ENCODE data around the gene TARS3. TPM values are rescaled to one million over a fixed set of nuclear protein-coding genes. Genes with fewer than 3 reads are reported as not detected.
"Not testable (repeated sequence)": the region's sequence is repeated elsewhere in the genome, so short reads cannot be mapped to it uniquely, and the experiment has no call there.

Gene TARS3
- polyA plus RNA-seq (2013), result 19.2 TPM

GRCh38 chr15:101723874-101724674 is at the start of gene TARS3:
TSS of gene TARS3 (minus strand) at chr15:101724473. CDS start at chr15:101724387, 86 bp downstream.
- ChIA-PET CTCF (interaction anchor here (1.4 kb wide), 2 partner anchors 13 kb away, joined by 3 to 5 read pairs; no protein-coding TSS in a partner anchor), POLR2A (interaction anchor here (0.6 to 1.0 kb wide), 3 partner anchors 10 to 426 kb away, joined by 3 to 5 read pairs (median 4); no protein-coding TSS in a partner anchor)
- DNase-seq, result peak; percentile 92 to 96 (median 96)
- Histone ChIP-seq H3K9me3 (ENCODE audit: control extremely low read depth in 1 of 5, control insufficient read depth in 4 of 5, insufficient read depth in 2 of 5, low read depth in 1 of 5, low read length in 4 of 5) (peaks cover 0 to 14% (median 0%) of the 10 kb centered on the region in 5 experiments), H3K4me1 (ENCODE audit: control extremely low read depth in 1 of 4, control insufficient read depth in 4 of 4, insufficient read depth in 4 of 4, low read length in 3 of 4) (peaks cover 9 to 17% (median 12%) of the 10 kb centered on the region in 4 experiments), H3K36me3 (ENCODE audit: control insufficient read depth in 4 of 4, insufficient read depth in 4 of 4, low read length in 3 of 4) (peaks cover 10 to 22% (median 19%) of the 10 kb centered on the region in 4 experiments), H3K27me3 (replicated peaks in 2 of 5; ENCODE audit: control insufficient read depth in 4 of 5, insufficient read depth in 5 of 5, low read length in 4 of 5) (no peaks in the 10 kb centered on the region), H3K27ac (ENCODE audit: insufficient read depth in 1 of 2, low read depth in 1 of 2, low read length in 2 of 2, poor library complexity in 1 of 2, severe bottlenecking in 2 of 2) (peak within 1 kb of the TSS; percentile 10 to 73), H3K4me3 (ENCODE audit: control insufficient read depth in 1 of 7, extremely low read depth in 1 of 7, insufficient read depth in 4 of 7, low read depth in 2 of 7, low read length in 6 of 7) (peak within 1 kb of the TSS; percentile 68 to 88 (median 78))
- WGBS (ENCODE audit: insufficient coverage), result 0% methylated on average over 61 of the region's 93 CpGs

- no peak for DNase-seq
- H3K27me3 ChIP-seq (replicated peaks in 2 of 5; ENCODE audit: control insufficient read depth in 4 of 5, insufficient read depth in 5 of 5, low read length in 4 of 5), result no peaks in the 10 kb centered on the region
- CTCF ChIA-PET, result no interaction called here
- 87% methylated on average over 7 of the region's 7 CpGs for WGBS (ENCODE audit: insufficient coverage)
- peaks cover 0 to 7% (median 1%) of the 10 kb centered on the region in 4 experiments for H3K36me3 ChIP-seq (ENCODE audit: control insufficient read depth in 4 of 4, insufficient read depth in 4 of 4, low read length in 3 of 4)
- H3K4me3 ChIP-seq (ENCODE audit: control insufficient read depth in 1 of 7, extremely low read depth in 1 of 7, insufficient read depth in 4 of 7, low read depth in 2 of 7, low read length in 6 of 7), result no peak overlapping the region
- no peak overlapping the region for H3K27ac ChIP-seq (ENCODE audit: insufficient read depth in 1 of 2, low read depth in 1 of 2, low read length in 2 of 2, poor library complexity in 1 of 2, severe bottlenecking in 2 of 2)
- no peaks in the 10 kb centered on the region for H3K4me1 ChIP-seq (ENCODE audit: control extremely low read depth in 1 of 4, control insufficient read depth in 4 of 4, insufficient read depth in 4 of 4, low read length in 3 of 4)
- H3K9me3 ChIP-seq (ENCODE audit: control extremely low read depth in 1 of 5, control insufficient read depth in 4 of 5, insufficient read depth in 2 of 5, low read depth in 1 of 5, low read length in 4 of 5), result no peaks in the 10 kb centered on the region
- POLR2A ChIA-PET, result no interaction called here
These were observed 49.3 kb upstream of the TARS3 start for GRCh38 chr15:101773496-101774100.

DNA sequence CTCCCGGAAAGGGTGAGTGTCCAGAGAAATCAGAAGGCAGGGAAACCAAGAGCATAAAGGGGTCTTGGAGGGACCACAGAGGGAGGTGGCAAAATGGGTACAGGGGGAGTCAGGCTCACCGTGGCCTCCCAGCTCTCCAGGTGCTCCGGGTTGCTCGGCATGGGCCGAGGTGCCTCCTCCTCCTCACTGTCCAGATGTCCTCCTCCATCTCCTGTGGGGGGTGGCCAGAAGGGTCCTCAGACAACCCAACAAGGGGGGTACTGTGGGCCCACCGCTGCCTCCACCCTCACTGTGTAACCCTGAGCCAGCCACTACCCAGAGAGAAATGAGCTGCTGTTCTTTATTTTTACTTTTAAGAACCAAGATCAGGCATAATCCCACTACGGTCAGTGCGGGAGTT is 48.6 kb upstream of the TARS3 start:
- WGBS (ENCODE audit: insufficient coverage), result 97% methylated on average over 6 of the region's 8 CpGs
- H3K4me3 ChIP-seq (ENCODE audit: control insufficient read depth in 1 of 7, extremely low read depth in 1 of 7, insufficient read depth in 4 of 7, low read depth in 2 of 7, low read length in 6 of 7), result no peak overlapping the region
- no peak for DNase-seq
- ChIA-PET CTCF (no interaction called here), POLR2A (no interaction called here)
- H3K36me3 ChIP-seq (ENCODE audit: control insufficient read depth in 4 of 4, insufficient read depth in 4 of 4, low read length in 3 of 4), result peaks cover 0 to 7% (median 1%) of the 10 kb centered on the region in 4 experiments
- H3K9me3 ChIP-seq (ENCODE audit: control extremely low read depth in 1 of 5, control insufficient read depth in 4 of 5, insufficient read depth in 2 of 5, low read depth in 1 of 5, low read length in 4 of 5), result no peaks in the 10 kb centered on the region
- no peaks in the 10 kb centered on the region for H3K27me3 ChIP-seq (replicated peaks in 2 of 5; ENCODE audit: control insufficient read depth in 4 of 5, insufficient read depth in 5 of 5, low read length in 4 of 5)
- H3K4me1 ChIP-seq (ENCODE audit: control extremely low read depth in 1 of 4, control insufficient read depth in 4 of 4, insufficient read depth in 4 of 4, low read length in 3 of 4), result no peaks in the 10 kb centered on the region
- no peak overlapping the region for H3K27ac ChIP-seq (ENCODE audit: insufficient read depth in 1 of 2, low read depth in 1 of 2, low read length in 2 of 2, poor library complexity in 1 of 2, severe bottlenecking in 2 of 2)

DNA sequence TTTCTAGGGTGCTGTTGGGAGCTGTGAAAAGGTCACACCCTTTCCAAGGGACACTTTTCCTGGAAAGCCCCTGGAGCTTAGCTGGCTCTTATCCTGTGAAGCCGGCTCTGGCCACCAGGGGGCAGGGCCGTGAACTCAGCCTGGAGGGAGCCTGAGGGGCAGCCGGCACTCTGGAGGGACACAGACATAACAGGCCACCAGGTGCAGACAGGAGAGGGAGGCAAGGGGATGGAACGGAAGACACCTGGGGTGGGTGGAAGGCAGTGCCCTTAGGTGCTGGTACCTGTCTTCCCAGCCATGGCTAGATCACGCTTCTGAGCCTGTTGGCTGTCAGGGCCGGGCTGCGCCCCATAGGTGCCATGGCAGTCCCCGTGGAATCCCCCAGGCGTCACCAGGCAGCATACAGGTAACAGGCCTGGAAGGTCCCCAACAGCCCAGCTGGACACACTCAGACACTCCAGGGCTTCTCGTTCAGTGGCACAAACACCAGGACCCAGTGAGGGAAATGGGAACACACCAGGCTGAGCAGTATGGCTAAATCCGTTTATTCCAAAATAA is 42.9 kb upstream of the TARS3 start:
- H3K27ac ChIP-seq (ENCODE audit: insufficient read depth in 1 of 2, low read depth in 1 of 2, low read length in 2 of 2, poor library complexity in 1 of 2, severe bottlenecking in 2 of 2); POLR2A ChIA-PET; H3K27me3 ChIP-seq (replicated peaks in 2 of 5; ENCODE audit: control insufficient read depth in 4 of 5, insufficient read depth in 5 of 5, low read length in 4 of 5); CTCF ChIA-PET; DNase-seq; H3K9me3 ChIP-seq (ENCODE audit: control extremely low read depth in 1 of 5, control insufficient read depth in 4 of 5, insufficient read depth in 2 of 5, low read depth in 1 of 5, low read length in 4 of 5); H3K4me3 ChIP-seq (ENCODE audit: control insufficient read depth in 1 of 7, extremely low read depth in 1 of 7, insufficient read depth in 4 of 7, low read depth in 2 of 7, low read length in 6 of 7); H3K4me1 ChIP-seq (ENCODE audit: control extremely low read depth in 1 of 4, control insufficient read depth in 4 of 4, insufficient read depth in 4 of 4, low read length in 3 of 4); H3K36me3 ChIP-seq (ENCODE audit: control insufficient read depth in 4 of 4, insufficient read depth in 4 of 4, low read length in 3 of 4): not testable (repeated sequence)
- 91% methylated on average over 6 of the region's 11 CpGs for WGBS (ENCODE audit: insufficient coverage)

- peaks cover 0 to 6% (median 0%) of the 10 kb centered on the region in 5 experiments for H3K9me3 ChIP-seq (ENCODE audit: control extremely low read depth in 1 of 5, control insufficient read depth in 4 of 5, insufficient read depth in 2 of 5, low read depth in 1 of 5, low read length in 4 of 5)
- ChIA-PET POLR2A (no interaction called here), CTCF (no interaction called here)
- H3K27ac ChIP-seq (ENCODE audit: insufficient read depth in 1 of 2, low read depth in 1 of 2, low read length in 2 of 2, poor library complexity in 1 of 2, severe bottlenecking in 2 of 2), result no peak overlapping the region
- no peaks in the 10 kb centered on the region for H3K27me3 ChIP-seq (replicated peaks in 2 of 5; ENCODE audit: control insufficient read depth in 4 of 5, insufficient read depth in 5 of 5, low read length in 4 of 5)
- H3K36me3 ChIP-seq (ENCODE audit: control insufficient read depth in 4 of 4, insufficient read depth in 4 of 4, low read length in 3 of 4), result no peaks in the 10 kb centered on the region
- H3K4me1 ChIP-seq (ENCODE audit: control extremely low read depth in 1 of 4, control insufficient read depth in 4 of 4, insufficient read depth in 4 of 4, low read length in 3 of 4), result no peaks in the 10 kb centered on the region
- over 99% methylated on average over 7 of the region's 15 CpGs for WGBS (ENCODE audit: insufficient coverage)
- no peak for DNase-seq
- H3K4me3 ChIP-seq (ENCODE audit: control insufficient read depth in 1 of 7, extremely low read depth in 1 of 7, insufficient read depth in 4 of 7, low read depth in 2 of 7, low read length in 6 of 7), result no peak overlapping the region
These were observed 41.6 kb upstream of the TARS3 start for GRCh38 chr15:101765772-101766456.

- H3K4me1 ChIP-seq (ENCODE audit: control extremely low read depth in 1 of 4, control insufficient read depth in 4 of 4, insufficient read depth in 4 of 4, low read length in 3 of 4); H3K36me3 ChIP-seq (ENCODE audit: control insufficient read depth in 4 of 4, insufficient read depth in 4 of 4, low read length in 3 of 4); POLR2A ChIA-PET; H3K4me3 ChIP-seq (ENCODE audit: control insufficient read depth in 1 of 7, extremely low read depth in 1 of 7, insufficient read depth in 4 of 7, low read depth in 2 of 7, low read length in 6 of 7); CTCF ChIA-PET; DNase-seq; H3K27me3 ChIP-seq (replicated peaks in 2 of 5; ENCODE audit: control insufficient read depth in 4 of 5, insufficient read depth in 5 of 5, low read length in 4 of 5); H3K27ac ChIP-seq (ENCODE audit: insufficient read depth in 1 of 2, low read depth in 1 of 2, low read length in 2 of 2, poor library complexity in 1 of 2, severe bottlenecking in 2 of 2); H3K9me3 ChIP-seq (ENCODE audit: control extremely low read depth in 1 of 5, control insufficient read depth in 4 of 5, insufficient read depth in 2 of 5, low read depth in 1 of 5, low read length in 4 of 5): not testable (repeated sequence)
- 96% methylated on average over 7 of the region's 7 CpGs for WGBS (ENCODE audit: insufficient coverage)
These were observed 41.0 kb upstream of the TARS3 start for GRCh38 chr15:101765340-101765671.
